ENCODE data around the gene SS18L1.

DNA sequence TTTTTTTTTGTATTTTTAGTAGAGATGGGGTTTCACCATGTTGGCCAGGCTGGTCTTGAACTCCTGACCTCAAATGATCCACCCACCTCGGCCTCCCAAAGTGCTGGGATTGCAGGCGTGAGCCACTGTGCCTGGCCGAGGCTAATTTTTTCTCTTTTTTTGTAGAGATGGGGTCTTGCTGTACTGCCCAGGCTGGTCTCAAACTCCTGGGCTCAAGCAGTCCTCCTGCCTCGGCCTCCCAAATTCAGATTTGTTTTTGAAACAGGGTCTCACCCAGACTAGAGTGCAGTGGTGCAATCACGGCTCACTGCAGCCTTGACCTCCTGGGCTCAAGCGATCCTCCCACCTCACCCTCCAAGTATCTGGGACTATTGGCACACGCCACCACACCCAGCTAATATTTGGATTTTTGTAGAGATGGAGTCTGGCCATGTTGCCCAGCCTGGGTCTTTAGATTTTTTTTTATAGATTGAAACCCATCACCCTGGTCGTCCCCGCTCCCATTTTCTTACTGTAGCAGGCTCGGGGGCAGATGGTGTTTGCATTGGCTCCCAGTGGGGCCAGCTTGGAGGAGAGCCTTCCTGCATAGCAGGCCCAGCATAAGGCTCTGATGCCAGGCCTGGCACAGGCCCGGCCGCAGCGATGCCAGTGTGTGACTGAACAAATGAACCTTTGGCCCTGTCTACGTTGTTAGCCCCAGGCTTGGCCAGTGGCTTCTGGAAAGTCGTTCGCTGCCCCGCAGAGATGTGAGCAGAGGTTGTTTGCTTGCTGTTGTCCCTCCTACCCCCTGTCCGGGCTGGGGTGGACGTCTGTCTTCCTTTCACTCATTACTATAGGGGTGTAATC is 35.0 kb downstream of the SS18L1 start:
- TF ChIP-seq CTCF (conservative IDR thresholded peaks at IDR 0.05) (no peak), ZFX (IDR thresholded peaks at IDR 0.05) (no peak)

Data from C4-2B (cell line).